Activated T-helper 17 cell treated with anti-CD3 and anti-CD28 coated beads, Interleukin-2, amount 50 U/mL, for 72 hours (primary cell): ENCODE data around the gene TNS4. TPM values are rescaled to one million over a fixed set of nuclear protein-coding genes. Genes with fewer than 3 reads are reported as not detected.
A peak's percentile ranks its signal among the peaks of the same experiment; 100 is the strongest.

Source experiments
- ATAC-seq: fragments of 150-1000 bp; cut with Tn5 transposase; replicated peaks from 2 replicates; pipeline ENCODE4 v1.10.0; 2021; ENCODE audit warnings: mild to moderate bottlenecking, moderate library complexity
- H3K27ac Mint-ChIP-seq: one replicate; pipeline ENCODE4 v1.8.0; 2022; ENCODE audit warnings: mixed read lengths
- H3K27me3 Mint-ChIP-seq: one replicate; pipeline ENCODE4 v1.8.0; 2022; ENCODE audit warnings: mixed read lengths
- H3K36me3 Mint-ChIP-seq: one replicate; pipeline ENCODE4 v1.8.0; 2022; ENCODE audit warnings: low read depth, mild to moderate bottlenecking, mixed read lengths
- H3K4me1 Mint-ChIP-seq: one replicate; pipeline ENCODE4 v1.8.0; 2022; ENCODE audit warnings: mixed read lengths
- H3K4me3 Mint-ChIP-seq: one replicate; pipeline ENCODE4 v1.8.0; 2022; ENCODE audit warnings: mild to moderate bottlenecking, mixed read lengths
- H3K9me3 Mint-ChIP-seq: one replicate; pipeline ENCODE4 v1.8.0; 2022; ENCODE audit warnings: mixed read lengths
- total RNA-seq, 2 donors: library from RNA; stranded (reverse); gene quantifications; one replicate each; pipeline ENCODE4 v1.2.3, GENCODE V29; 2022

Gene TNS4
- total RNA-seq, 2 donors from 2014 or later = 8.8 to 19.8 TPM

DNA sequence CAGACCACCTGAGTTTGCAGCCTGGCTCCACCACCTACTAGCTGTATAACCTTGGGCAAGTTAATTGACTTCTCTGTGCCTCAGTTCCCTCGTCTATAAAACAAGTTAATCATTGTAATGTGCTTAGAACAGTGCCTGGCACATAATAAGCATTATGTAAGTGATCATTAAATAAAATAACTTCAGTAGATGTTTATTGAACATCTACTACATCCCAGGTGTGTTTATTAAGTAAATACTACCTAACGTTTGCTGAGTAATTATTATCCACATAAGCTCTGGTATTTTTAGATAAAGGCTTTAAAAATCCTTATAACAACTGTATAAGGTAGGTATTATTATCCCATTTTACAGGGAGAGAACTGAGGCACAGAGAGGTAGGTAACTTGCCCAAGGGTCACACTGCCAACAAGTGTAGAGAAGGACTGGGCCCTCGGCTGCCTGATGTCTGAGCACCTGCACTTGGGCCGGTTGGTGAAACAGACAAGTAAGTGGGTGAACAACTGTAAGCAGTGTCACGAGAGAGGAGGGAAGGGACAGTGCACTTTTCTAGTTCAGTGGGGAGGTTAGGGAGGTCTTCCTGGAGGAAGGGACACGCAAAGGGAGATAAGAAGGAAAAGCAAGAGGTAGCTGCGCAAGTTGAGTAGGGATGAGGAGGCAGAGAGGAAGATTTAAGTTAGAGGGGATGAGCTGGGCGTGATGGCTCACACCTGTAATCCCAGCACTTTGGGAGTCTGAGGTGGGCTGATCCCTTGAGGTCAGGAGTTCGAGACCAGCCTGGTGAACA lies 4.6 kb downstream of the TNS4 start:
- Mint-ChIP-seq H3K4me1 (no peaks in the 10 kb centered on the region), H3K27ac (no peak overlapping the region), H3K4me3 (no peak overlapping the region), H3K36me3 (no peaks in the 10 kb centered on the region), H3K27me3 (no peaks in the 10 kb centered on the region), H3K9me3 (no peaks in the 10 kb centered on the region)
- ATAC-seq = no peak

DNA sequence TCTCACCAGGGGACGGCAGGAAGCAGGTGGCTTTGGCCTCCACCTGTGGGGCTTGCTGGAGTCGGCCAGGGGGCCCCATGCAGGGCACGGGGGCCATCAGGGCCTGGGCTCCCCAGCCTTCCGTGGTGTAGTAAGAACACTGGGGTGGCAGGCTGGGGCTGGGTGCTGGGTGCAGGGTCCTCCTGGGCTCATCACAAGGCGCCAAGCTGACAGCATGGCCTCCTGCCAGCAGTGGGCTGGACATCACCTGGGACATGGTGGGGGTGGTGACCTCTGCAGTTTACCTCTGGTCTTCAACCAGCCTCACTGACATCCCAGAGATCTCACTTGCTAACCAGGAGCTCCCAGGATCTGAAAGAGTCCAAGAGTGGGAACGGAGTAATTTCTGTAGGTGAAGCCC lies 5.3 kb downstream of the TNS4 start:
- Mint-ChIP-seq H3K4me3 (no peak overlapping the region), H3K9me3 (no peaks in the 10 kb centered on the region), H3K27me3 (no peaks in the 10 kb centered on the region), H3K4me1 (no peaks in the 10 kb centered on the region), H3K27ac (no peak overlapping the region), H3K36me3 (no peaks in the 10 kb centered on the region)
- ATAC-seq = no peak

DNA sequence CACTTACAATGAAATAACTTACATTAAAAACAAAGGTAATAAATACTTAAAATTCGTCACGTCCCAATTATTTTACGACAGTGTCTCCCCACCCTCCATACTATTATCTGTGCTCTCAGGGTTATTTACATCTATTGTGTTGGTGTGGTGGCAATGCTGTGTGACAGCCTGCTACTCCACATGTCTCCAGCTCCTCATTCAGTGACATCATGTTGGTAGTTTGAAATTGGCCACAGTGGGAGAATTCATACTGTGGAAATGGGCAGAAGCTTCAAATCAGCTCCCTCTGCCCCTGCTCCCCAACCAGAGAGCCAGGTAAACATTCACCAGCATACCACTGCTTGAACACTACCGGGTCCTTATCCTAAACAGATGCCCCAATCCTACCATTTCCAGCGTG lies 6.3 kb downstream of the TNS4 start:
- Mint-ChIP-seq H3K36me3 (no peaks in the 10 kb centered on the region), H3K4me3 (no peak overlapping the region), H3K27me3 (no peaks in the 10 kb centered on the region), H3K4me1 (peaks cover 5% of the 10 kb centered on the region), H3K27ac (no peak overlapping the region), H3K9me3 (no peaks in the 10 kb centered on the region)
- no peak for ATAC-seq

DNA sequence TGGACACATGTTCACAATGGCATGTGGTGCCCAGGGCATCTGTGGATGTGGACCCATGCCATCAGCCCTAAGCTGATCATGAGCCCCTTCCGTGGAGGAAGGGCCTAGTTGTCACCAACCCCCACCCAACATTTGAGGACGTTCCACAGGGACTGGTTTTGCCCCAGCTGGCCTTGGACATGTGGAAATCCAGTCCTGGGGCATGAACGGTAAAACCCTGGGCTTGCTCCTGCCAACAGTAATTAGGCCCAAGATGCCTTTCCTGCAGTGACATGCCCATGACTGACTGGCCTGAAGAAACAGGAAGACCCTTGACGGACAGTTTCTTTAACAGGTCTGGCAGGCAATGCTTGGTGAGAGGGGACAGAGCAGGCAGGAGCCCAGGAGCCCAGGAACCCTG lies 7.7 kb downstream of the TNS4 start:
- Mint-ChIP-seq H3K36me3 (no peaks in the 10 kb centered on the region), H3K27ac (no peak overlapping the region), H3K9me3 (no peaks in the 10 kb centered on the region), H3K27me3 (no peaks in the 10 kb centered on the region), H3K4me3 (no peak overlapping the region), H3K4me1 (peaks cover 5% of the 10 kb centered on the region)
- ATAC-seq = no peak

DNA sequence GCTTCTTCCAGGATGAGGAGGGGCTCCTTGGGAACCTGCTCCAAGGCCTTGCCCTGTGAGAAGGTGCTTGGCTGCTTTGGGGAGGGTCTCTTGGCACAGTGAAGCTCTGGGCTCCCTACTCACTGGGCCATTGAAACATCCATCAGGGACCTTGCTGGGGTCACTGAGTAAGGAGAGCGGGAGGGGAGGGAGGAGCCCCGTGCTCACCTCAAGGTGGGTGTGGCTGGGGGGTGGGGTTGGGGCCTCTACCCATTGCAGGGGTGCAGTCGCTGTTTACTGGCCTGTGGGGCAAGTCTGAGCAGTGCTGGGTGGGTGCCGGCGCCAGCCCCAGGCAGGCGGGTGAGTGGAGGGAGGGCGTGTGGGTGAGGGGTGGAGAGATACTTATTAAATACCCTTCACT lies 9.9 kb downstream of the TNS4 start:
- peaks cover 4% of the 10 kb centered on the region for H3K9me3 Mint-ChIP-seq
- peaks cover 13% of the 10 kb centered on the region for H3K4me1 Mint-ChIP-seq
- no peaks in the 10 kb centered on the region for H3K27me3 Mint-ChIP-seq
- H3K36me3 Mint-ChIP-seq = no peaks in the 10 kb centered on the region
- ATAC-seq = no peak
- no peak overlapping the region for H3K4me3 Mint-ChIP-seq
- no peak overlapping the region for H3K27ac Mint-ChIP-seq

DNA sequence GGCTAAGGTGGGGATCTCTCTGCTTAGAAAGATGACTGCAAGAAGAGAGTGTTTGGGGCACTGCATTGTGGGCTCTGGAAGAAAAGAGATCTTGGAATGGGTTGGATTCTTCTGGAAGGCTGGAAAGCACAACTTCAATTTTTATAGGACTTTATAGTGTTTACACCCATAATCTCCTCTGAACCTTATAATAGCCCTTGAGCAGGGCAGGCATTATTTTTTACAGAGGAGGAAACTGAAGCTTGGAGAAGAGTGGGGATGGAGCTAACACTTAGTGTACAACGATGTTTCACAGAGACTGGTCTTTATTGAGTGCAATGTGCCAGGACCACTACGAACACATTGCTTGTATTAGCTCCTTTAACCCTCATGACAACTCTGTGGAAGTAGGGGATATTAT lies 10.4 kb downstream of the TNS4 start:
- Mint-ChIP-seq H3K4me3 (no peak overlapping the region), H3K27me3 (no peaks in the 10 kb centered on the region), H3K9me3 (peaks cover 4% of the 10 kb centered on the region), H3K4me1 (peaks cover 18% of the 10 kb centered on the region), H3K36me3 (no peaks in the 10 kb centered on the region), H3K27ac (no peak overlapping the region)
- ATAC-seq = no peak

DNA sequence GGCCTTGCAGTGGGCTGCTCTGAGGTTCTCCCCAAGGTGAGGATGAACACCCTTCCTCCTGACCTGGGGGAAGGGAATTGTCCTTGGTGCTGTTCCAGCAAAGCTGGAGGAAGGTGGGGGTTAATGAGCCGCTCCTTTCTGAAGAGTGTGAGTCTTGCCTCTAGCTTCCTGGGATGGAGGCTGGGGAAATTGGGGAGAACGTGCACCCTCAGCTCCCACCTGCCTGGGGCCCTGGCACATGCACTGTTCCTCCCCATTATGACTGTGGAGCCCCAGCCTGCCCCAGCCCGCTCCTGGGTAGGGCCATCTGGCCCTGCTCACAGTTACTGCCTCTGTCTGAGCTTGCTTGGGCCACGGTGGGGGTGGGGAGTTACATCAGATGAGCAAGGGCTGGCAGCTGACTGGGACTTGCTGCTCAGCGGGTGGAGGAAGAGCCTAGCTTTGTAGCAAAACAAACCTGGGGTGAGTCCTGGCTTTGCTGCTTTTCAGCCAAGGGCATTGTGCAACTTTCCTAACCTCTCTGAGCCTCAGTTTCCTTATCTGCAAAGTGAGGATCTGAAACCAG lies 11.1 kb downstream of the TNS4 start:
- Mint-ChIP-seq H3K4me3 (no peak overlapping the region), H3K36me3 (no peaks in the 10 kb centered on the region), H3K27ac (no peak overlapping the region), H3K27me3 (no peaks in the 10 kb centered on the region), H3K9me3 (peaks cover 4% of the 10 kb centered on the region), H3K4me1 (peaks cover 24% of the 10 kb centered on the region)
- no peak for ATAC-seq

DNA sequence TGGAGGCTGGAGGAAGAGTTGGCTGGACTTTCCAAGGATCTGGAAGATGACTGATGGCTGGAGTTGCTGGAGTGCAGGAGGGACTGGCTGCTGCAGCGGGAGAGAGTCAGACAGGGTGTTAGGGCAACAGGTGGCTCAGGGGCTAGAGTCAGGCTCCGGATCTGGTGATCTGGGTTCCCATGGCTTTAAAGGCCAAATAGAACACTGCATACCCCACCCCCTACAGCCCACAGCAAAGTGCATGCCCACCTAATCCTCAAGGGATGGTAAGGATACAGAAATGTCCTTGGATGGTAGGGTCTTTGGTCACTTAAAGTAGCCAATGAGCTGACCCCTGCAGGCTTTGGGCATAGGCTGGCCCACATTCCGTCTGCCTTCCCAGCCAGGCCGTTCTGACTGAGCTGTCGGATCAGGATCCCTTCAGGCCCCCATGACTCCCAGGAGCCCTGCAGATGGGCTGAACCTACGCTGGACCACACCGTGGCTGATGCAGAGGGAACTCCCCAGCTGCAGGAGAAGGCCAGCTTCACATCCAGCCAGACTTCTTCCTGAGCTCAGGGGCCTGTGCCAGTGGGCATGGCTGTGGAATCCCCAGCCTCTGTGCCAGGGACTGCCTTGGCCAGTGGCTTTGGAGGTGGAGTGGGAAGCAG lies 13.9 kb downstream of the TNS4 start:
- Mint-ChIP-seq H3K27ac (peak overlapping the region; percentile 63), H3K4me3 (no peak overlapping the region), H3K36me3 (no peaks in the 10 kb centered on the region), H3K27me3 (no peaks in the 10 kb centered on the region), H3K4me1 (peaks cover 41% of the 10 kb centered on the region), H3K9me3 (peaks cover 4% of the 10 kb centered on the region)
- no peak for ATAC-seq

DNA sequence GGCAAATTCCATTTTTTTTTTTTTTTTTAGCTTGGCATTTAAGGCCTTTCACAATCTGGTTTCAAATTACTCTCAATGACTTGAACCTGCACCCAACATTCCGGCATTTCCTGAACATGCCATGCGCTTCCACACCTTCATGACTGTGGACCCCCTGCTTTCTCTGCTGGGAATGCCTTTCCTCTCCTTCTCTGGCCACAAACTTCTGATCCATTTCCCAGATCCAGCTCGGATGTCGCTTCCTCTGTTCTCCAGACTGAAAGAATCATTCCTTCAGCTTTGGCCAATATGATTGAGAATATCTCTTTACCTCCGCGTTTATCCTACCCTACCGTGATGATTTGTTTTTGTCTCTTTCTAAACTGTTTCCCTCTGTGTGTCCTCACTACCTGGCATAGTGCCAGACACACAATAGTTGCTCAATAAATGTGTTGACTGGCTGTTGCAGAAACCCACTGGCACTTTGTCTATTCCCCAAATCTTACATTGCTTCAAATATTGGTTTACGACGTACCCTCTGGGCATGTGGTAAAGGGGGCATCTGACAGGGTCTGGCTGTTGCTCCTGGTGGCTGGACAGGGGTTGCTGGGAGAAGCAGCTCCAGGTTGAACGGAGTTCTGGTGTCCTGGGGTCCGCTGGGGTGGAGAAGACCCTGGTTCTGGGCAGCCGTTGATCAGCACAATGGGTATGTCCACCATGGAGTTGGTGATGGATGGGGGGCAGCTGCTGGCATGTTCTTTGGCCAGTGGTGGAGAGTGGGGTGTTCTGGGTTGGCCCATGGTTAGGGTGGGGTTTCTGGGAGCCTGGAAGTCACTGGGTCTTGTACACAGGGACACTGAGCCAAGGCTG lies 14.7 kb downstream of the TNS4 start:
- H3K36me3 Mint-ChIP-seq = no peaks in the 10 kb centered on the region
- H3K9me3 Mint-ChIP-seq = peaks cover 4% of the 10 kb centered on the region
- peak overlapping the region; percentile 63 for H3K27ac Mint-ChIP-seq
- H3K27me3 Mint-ChIP-seq = no peaks in the 10 kb centered on the region
- H3K4me1 Mint-ChIP-seq = peaks cover 43% of the 10 kb centered on the region
- ATAC-seq = no peak
- H3K4me3 Mint-ChIP-seq = peak overlapping the region; percentile 39

DNA sequence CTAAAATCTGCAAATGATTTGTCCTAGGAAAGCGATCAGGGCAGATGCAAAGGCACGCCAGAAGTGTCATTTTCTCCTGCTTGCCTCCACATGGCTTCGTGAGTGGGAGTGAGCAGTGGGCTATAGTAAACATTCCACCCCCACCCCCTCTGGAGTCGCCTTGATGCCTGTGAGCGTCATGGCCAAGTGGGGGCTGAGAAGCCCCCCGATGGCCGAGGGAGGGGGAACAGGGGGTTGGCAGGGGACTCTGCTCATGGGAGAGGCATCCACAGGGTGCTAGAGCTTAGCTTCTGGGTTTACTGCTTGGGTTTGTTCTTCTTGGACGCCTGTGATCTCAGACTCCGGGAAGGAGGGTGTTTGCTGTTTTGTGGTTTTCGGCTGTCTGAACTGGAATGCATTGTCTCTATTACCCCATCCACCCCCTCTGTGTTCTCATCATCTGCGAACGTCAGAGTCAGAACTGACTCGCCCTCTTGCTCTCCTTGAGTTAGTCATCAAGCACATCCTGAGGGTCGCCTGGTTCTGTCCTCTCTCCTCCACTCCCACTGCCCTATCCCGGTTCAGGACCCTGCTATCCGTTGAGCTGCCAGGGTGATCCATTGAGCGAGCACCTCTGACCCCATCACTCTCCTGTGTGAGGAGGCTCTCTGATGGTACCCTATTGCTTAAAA lies 15.4 kb downstream of the TNS4 start:
- Mint-ChIP-seq H3K4me1 (peaks cover 51% of the 10 kb centered on the region), H3K27ac (peak overlapping the region; percentile 63), H3K9me3 (peaks cover 4% of the 10 kb centered on the region), H3K36me3 (no peaks in the 10 kb centered on the region), H3K27me3 (no peaks in the 10 kb centered on the region), H3K4me3 (peak overlapping the region; percentile 39)
- peak; percentile 86 for ATAC-seq

DNA sequence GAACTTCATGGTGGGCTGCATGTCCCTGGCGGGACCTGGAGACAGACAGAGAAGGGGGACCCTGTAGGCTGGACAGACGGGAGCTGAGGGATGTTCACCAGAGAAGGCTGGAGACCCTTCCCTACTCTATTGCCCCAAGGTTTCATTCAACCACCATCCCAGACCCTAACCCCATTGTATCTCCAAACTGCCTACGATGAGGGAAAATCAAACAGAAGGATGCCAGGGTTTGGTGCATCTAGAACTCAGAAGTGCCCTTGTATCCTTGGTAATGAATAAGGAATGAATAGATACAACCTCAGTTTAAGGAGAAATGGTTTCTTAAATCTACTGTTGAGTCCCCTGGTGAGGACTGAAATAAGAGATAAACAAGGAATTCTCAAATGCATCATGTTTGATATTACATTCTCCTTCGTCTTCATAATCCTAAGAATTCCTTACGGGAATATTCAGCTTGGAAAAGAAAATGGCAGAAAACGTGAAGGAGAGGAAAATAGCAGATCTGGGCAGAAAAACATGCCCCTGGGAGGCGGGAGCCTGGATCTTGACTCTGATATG lies 16.4 kb downstream of the TNS4 start:
- peaks cover 6% of the 10 kb centered on the region for H3K36me3 Mint-ChIP-seq
- ATAC-seq = no peak
- peaks cover 4% of the 10 kb centered on the region for H3K9me3 Mint-ChIP-seq
- no peaks in the 10 kb centered on the region for H3K27me3 Mint-ChIP-seq
- peak overlapping the region; percentile 63 for H3K27ac Mint-ChIP-seq
- peak overlapping the region; percentile 39 for H3K4me3 Mint-ChIP-seq
- peaks cover 55% of the 10 kb centered on the region for H3K4me1 Mint-ChIP-seq

DNA sequence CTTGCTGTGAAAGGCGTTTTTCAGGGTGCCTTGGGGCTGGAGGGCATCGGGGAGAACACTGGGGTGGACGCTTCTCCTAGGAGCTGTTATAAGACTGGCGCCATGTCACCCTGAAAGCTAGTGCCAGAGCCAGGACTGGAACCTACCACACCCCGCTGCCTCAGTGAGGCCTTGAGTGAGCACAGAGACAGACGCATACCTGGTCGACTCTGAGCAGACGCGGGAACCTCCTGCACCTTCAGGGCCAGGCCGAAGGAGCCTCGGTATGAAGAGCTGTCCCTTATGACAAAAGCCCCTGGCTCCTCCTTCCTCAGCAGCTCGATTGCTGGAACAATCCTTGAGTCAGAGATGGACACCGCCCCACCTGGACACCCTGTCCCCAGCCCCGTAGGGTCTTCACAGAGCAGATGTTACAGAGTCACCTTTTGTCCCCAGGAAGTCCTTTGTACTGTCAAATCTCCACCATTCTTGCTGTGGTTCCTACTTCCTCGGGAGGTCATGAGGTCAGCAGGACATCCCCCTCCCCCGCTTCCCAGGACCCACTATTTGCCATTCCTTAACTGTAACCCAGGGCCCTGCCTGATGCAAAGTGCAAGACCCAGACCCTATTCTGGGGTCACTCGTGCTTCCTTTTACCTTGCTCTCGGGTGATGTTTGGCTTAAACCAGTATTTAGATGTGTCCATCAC lies 17.0 kb downstream of the TNS4 start:
- no peak overlapping the region for H3K4me3 Mint-ChIP-seq
- H3K27ac Mint-ChIP-seq = peak overlapping the region; percentile 63
- no peaks in the 10 kb centered on the region for H3K27me3 Mint-ChIP-seq
- peaks cover 7% of the 10 kb centered on the region for H3K36me3 Mint-ChIP-seq
- ATAC-seq = no peak
- peaks cover 4% of the 10 kb centered on the region for H3K9me3 Mint-ChIP-seq
- H3K4me1 Mint-ChIP-seq = peaks cover 55% of the 10 kb centered on the region

DNA sequence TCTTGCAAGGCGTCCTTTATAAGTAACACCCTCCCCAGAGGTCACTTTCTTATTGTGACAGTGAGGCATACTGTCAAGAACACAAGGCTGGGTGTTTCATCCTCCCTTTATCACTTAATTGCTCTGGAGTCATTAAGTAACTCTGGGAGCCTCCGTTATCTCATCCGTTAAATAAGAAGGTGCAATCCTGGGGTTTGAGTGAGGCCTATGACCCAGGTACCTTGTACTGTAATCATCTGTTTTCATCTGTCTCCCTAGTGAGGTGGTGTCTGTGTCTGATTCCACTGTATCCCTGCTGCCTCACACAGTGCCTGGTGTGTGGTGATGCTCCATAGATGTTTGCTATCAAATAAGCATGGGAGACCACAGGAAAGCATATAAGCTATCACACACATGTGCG lies 17.7 kb downstream of the TNS4 start:
- no peak for ATAC-seq
- H3K36me3 Mint-ChIP-seq = peaks cover 7% of the 10 kb centered on the region
- peaks cover 55% of the 10 kb centered on the region for H3K4me1 Mint-ChIP-seq
- no peaks in the 10 kb centered on the region for H3K27me3 Mint-ChIP-seq
- H3K4me3 Mint-ChIP-seq = no peak overlapping the region
- peak overlapping the region; percentile 45 for H3K27ac Mint-ChIP-seq
- peaks cover 4% of the 10 kb centered on the region for H3K9me3 Mint-ChIP-seq
